ENCODE data around the gene FAM221A. TPM values are rescaled to one million over a fixed set of nuclear protein-coding genes. Genes with fewer than 3 reads are reported as not detected.

FAM221A gene
- total RNA-seq, 1 donor from 2014 or later: 2.6 TPM

- no peaks in the 10 kb centered on the region for H3K27me3 ChIP-seq (ENCODE audit: control insufficient read depth, insufficient read depth, low read length)
- FAIRE-seq: no peak
- no peak for TF ChIP-seq CTCF (IDR thresholded peaks at IDR 0.05; ENCODE audit: insufficient read depth, low read length, severe bottlenecking)
- H3K4me3 ChIP-seq (ENCODE audit: low read depth, low read length): no peak overlapping the region
- no peaks in the 10 kb centered on the region for H3K36me3 ChIP-seq (ENCODE audit: control insufficient read depth, insufficient read depth, low read length)
- DNase-seq (ENCODE audit: low read depth): no peak
Measured at GRCh38 chr7:23655433-23655832, 24.6 kb upstream of the FAM221A start.

GRCh38 chr7:23658831-23659427 lies 21.1 kb upstream of the FAM221A start:
- H3K27me3 ChIP-seq (ENCODE audit: control insufficient read depth, insufficient read depth, low read length): no peaks in the 10 kb centered on the region
- TF ChIP-seq CTCF (IDR thresholded peaks at IDR 0.05; ENCODE audit: insufficient read depth, low read length, severe bottlenecking): no peak
- DNase-seq (ENCODE audit: low read depth) (no peak), FAIRE-seq (no peak)
- H3K4me3 ChIP-seq (ENCODE audit: low read depth, low read length): no peak overlapping the region
- H3K36me3 ChIP-seq (ENCODE audit: control insufficient read depth, insufficient read depth, low read length): no peaks in the 10 kb centered on the region

- no peak for DNase-seq (ENCODE audit: low read depth)
Measured at GRCh38 chr7:23661385-23661784, 18.6 kb upstream of the FAM221A start.

GRCh38 chr7:23662124-23662983 lies 17.6 kb upstream of the FAM221A start:
- no peaks in the 10 kb centered on the region for H3K36me3 ChIP-seq (ENCODE audit: control insufficient read depth, insufficient read depth, low read length)
- FAIRE-seq (no peak), DNase-seq (ENCODE audit: low read depth) (no peak)
- no peak overlapping the region for H3K4me3 ChIP-seq (ENCODE audit: low read depth, low read length)
- no peaks in the 10 kb centered on the region for H3K27me3 ChIP-seq (ENCODE audit: control insufficient read depth, insufficient read depth, low read length)
- no peak for TF ChIP-seq CTCF (IDR thresholded peaks at IDR 0.05; ENCODE audit: insufficient read depth, low read length, severe bottlenecking)

More at GRCh38 chr7:23661385-23661784, 18.6 kb upstream of the FAM221A start:
- TF ChIP-seq CTCF (IDR thresholded peaks at IDR 0.05; ENCODE audit: insufficient read depth, low read length, severe bottlenecking): no peak
- no peaks in the 10 kb centered on the region for H3K36me3 ChIP-seq (ENCODE audit: control insufficient read depth, insufficient read depth, low read length)
- no peak overlapping the region for H3K4me3 ChIP-seq (ENCODE audit: low read depth, low read length)
- no peak for FAIRE-seq
- no peaks in the 10 kb centered on the region for H3K27me3 ChIP-seq (ENCODE audit: control insufficient read depth, insufficient read depth, low read length)

GRCh38 chr7:23662984-23663313 lies 17.1 kb upstream of the FAM221A start:
- Histone ChIP-seq H3K36me3 (ENCODE audit: control insufficient read depth, insufficient read depth, low read length) (no peaks in the 10 kb centered on the region), H3K27me3 (ENCODE audit: control insufficient read depth, insufficient read depth, low read length) (no peaks in the 10 kb centered on the region), H3K4me3 (ENCODE audit: low read depth, low read length) (no peak overlapping the region)
- TF ChIP-seq CTCF (IDR thresholded peaks at IDR 0.05; ENCODE audit: insufficient read depth, low read length, severe bottlenecking): no peak
- FAIRE-seq (no peak), DNase-seq (ENCODE audit: low read depth) (no peak)
